ENCODE measurements around the gene CNPY3. TPM values are rescaled to one million over a fixed set of nuclear protein-coding genes. Genes with fewer than 3 reads are reported as not detected.
"Not testable (repeated sequence)": the region's sequence is repeated elsewhere in the genome, so short reads cannot be mapped to it uniquely, and the experiment has no call there.

Gene CNPY3
- total RNA-seq, 1 donor from 2014 or later: 53.1 TPM

DNA sequence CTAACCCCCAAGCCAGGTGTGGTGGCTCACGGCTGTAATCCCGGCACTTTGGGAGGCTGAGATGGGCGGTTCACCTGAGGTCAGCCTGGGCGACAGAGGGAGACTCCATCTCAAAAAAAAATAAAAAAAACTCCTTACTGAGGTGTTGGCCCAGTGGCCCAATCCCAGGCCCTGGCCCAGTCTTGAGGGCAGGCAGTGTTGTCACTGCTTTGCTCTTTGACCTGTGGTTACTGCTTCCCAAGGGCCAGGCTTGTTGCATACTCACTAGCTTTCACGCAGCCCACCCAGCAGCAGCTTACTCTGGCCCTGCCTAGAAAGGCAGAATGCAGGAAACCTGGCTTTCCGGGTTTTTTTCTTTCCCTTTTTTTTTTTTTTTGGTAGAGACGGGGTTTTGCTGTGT, 13.2 kb downstream of the CNPY3 start:
- peaks cover 40% of the 10 kb centered on the region for H3K36me3 Mint-ChIP-seq (ENCODE audit: low read depth)
- intact Hi-C loops (cut with micrococcal nuclease): no loop called here

GRCh38 chr6:42947950-42948349, 18.7 kb downstream of the CNPY3 start:
- no peaks in the 10 kb centered on the region for H3K27me3 Mint-ChIP-seq (ENCODE audit: low read depth)
- H3K27ac Mint-ChIP-seq: no peak overlapping the region
- H3K36me3 Mint-ChIP-seq (ENCODE audit: low read depth): peaks cover 11% of the 10 kb centered on the region
- no peaks in the 10 kb centered on the region for H3K4me1 Mint-ChIP-seq (ENCODE audit: low read depth)
- H3K4me3 Mint-ChIP-seq (ENCODE audit: low read depth): no peak overlapping the region
- H3K9me3 Mint-ChIP-seq: no peaks in the 10 kb centered on the region
- intact Hi-C loops (cut with micrococcal nuclease): no loop called here
- DNase-seq (ENCODE audit: low spot score): no peak

More for the DNA sequence above, 13.2 kb downstream of the CNPY3 start:
- no peak for DNase-seq (ENCODE audit: low spot score)
- no peak overlapping the region for H3K4me3 Mint-ChIP-seq (ENCODE audit: low read depth)
- no peaks in the 10 kb centered on the region for H3K4me1 Mint-ChIP-seq (ENCODE audit: low read depth)
- H3K9me3 Mint-ChIP-seq: no peaks in the 10 kb centered on the region
- H3K27me3 Mint-ChIP-seq (ENCODE audit: low read depth): no peaks in the 10 kb centered on the region
- H3K27ac Mint-ChIP-seq: no peak overlapping the region

- intact Hi-C loops (cut with micrococcal nuclease): no loop called here
- H3K9me3 Mint-ChIP-seq: no peaks in the 10 kb centered on the region
- no peak for DNase-seq (ENCODE audit: low spot score)
- no peak overlapping the region for H3K27ac Mint-ChIP-seq
- no peaks in the 10 kb centered on the region for H3K4me1 Mint-ChIP-seq (ENCODE audit: low read depth)
- peaks cover 3% of the 10 kb centered on the region for H3K36me3 Mint-ChIP-seq (ENCODE audit: low read depth)
- H3K27me3 Mint-ChIP-seq (ENCODE audit: low read depth): no peaks in the 10 kb centered on the region
- no peak overlapping the region for H3K4me3 Mint-ChIP-seq (ENCODE audit: low read depth)
Measured at GRCh38 chr6:42952389-42952788, 23.1 kb downstream of the CNPY3 start.

DNA sequence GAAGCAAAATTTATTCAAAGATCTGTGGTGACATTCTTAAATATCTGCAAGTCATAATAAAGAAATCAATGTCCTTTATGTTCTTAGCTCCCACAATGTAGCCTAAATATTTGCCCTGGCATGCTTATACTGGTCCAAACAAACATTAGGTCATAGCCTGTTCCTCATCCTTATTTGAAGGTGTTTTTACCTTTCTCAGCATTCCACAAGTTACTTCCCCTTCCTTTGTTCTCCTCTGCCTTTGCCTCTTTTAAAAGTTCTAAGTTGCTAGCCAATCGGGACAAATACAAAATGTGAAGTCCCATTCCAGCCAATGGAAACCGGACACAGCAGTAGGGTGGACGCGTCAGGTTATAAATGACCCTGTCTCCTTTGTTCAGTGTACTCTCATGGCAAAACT, 25.1 kb downstream of the CNPY3 start:
- DNase-seq (ENCODE audit: low spot score); H3K4me1 Mint-ChIP-seq (ENCODE audit: low read depth); H3K27ac Mint-ChIP-seq; H3K36me3 Mint-ChIP-seq (ENCODE audit: low read depth); intact Hi-C loops (cut with micrococcal nuclease); H3K9me3 Mint-ChIP-seq; H3K27me3 Mint-ChIP-seq (ENCODE audit: low read depth); H3K4me3 Mint-ChIP-seq (ENCODE audit: low read depth): not testable (repeated sequence)

DNA sequence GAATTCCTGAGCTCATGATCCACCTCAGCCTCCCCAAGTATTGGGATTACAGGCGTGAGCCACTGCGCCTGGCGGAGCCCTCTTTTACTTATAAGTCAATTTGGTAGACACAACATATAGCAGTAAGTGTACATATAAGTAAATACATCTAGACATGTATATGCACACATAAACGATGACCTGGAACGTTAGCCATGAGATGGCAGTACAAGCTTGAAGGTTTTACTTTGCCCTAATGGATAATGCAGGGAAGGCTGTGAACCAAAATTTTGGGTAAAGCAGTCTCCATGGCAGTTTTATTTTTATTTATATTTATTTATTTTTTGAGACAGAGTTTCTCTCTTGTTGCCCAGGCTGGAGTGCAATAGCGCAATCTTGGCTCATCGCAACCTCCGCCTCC, 28.8 kb downstream of the CNPY3 start:
- intact Hi-C loops (cut with micrococcal nuclease): no loop called here
- no peak for DNase-seq (ENCODE audit: low spot score)
- H3K4me3 Mint-ChIP-seq (ENCODE audit: low read depth): no peak overlapping the region

GRCh38 chr6:42959917-42960242, 30.6 kb downstream of the CNPY3 start:
- peaks cover 9% of the 10 kb centered on the region for H3K27me3 Mint-ChIP-seq (ENCODE audit: low read depth)
- intact Hi-C loops (cut with micrococcal nuclease): no loop called here
- DNase-seq (ENCODE audit: low spot score): no peak
- no peak overlapping the region for H3K27ac Mint-ChIP-seq
- H3K36me3 Mint-ChIP-seq (ENCODE audit: low read depth): peaks cover 23% of the 10 kb centered on the region
- H3K4me3 Mint-ChIP-seq (ENCODE audit: low read depth): peak overlapping the region; percentile 26
- peaks cover 10% of the 10 kb centered on the region for H3K4me1 Mint-ChIP-seq (ENCODE audit: low read depth)
- no peaks in the 10 kb centered on the region for H3K9me3 Mint-ChIP-seq

More for the DNA sequence above, 28.8 kb downstream of the CNPY3 start:
- no peak overlapping the region for H3K27ac Mint-ChIP-seq
- H3K9me3 Mint-ChIP-seq: no peaks in the 10 kb centered on the region
- peaks cover 9% of the 10 kb centered on the region for H3K27me3 Mint-ChIP-seq (ENCODE audit: low read depth)
- peaks cover 13% of the 10 kb centered on the region for H3K36me3 Mint-ChIP-seq (ENCODE audit: low read depth)
- H3K4me1 Mint-ChIP-seq (ENCODE audit: low read depth): peaks cover 10% of the 10 kb centered on the region

DNA sequence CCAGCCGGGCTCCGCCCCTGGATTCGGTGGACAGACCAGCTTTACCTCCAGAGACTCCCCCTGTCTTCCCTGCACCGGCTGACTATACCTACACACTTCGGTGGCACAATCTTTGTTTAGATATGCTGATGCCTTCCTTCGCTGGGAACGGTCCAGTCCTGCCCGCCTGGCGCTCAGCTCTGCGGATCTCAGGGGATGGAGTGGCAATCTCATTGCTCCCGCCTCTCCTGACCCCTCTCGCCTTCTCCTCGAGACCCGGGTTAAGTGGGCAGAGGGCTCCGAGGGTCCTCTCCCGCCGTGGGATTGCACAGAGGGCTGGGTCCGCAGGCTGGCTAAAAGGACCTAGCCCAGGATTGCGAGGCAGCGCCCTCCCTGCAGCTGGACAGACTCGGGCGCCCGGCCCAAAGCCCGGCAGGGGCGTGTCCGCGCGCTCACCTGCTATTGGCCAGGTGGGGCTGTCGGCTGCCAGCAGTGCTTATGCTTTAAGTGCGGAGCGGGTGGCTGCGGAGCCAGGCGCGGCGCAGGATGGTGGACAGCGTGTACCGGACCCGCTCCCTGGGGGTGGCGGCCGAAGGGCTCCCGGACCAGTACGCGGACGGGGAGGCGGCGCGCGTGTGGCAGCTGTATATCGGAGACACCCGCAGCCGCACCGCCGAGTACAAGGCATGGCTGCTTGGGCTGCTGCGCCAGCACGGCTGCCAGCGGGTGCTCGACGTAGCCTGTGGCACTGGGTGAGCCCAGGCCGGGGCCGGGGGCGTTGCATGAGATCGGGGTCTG, 31.2 kb downstream of the CNPY3 start, which contains the start of gene GNMT:
GNMT (plus strand) TSS at position 512 of the 777 bp plus-strand sequence; CDS start at position 526, 14 bp downstream.
- peaks cover 23% of the 10 kb centered on the region for H3K36me3 Mint-ChIP-seq (ENCODE audit: low read depth)
- no peak within 1 kb of the TSS for H3K27ac Mint-ChIP-seq
- H3K27me3 Mint-ChIP-seq (ENCODE audit: low read depth): peaks cover 9% of the 10 kb centered on the region
- intact Hi-C loops (cut with micrococcal nuclease): no loop called here
- peak within 1 kb of the TSS; percentile 26 for H3K4me3 Mint-ChIP-seq (ENCODE audit: low read depth)
- H3K4me1 Mint-ChIP-seq (ENCODE audit: low read depth): peaks cover 10% of the 10 kb centered on the region
- DNase-seq (ENCODE audit: low spot score): no peak
- H3K9me3 Mint-ChIP-seq: no peaks in the 10 kb centered on the region

- Mint-ChIP-seq H3K36me3 (ENCODE audit: low read depth) (peaks cover 23% of the 10 kb centered on the region), H3K4me1 (ENCODE audit: low read depth) (peaks cover 10% of the 10 kb centered on the region), H3K27me3 (ENCODE audit: low read depth) (peaks cover 9% of the 10 kb centered on the region), H3K9me3 (no peaks in the 10 kb centered on the region), H3K4me3 (ENCODE audit: low read depth) (no peak overlapping the region), H3K27ac (no peak overlapping the region)
- intact Hi-C loops (cut with micrococcal nuclease): no loop called here
- DNase-seq (ENCODE audit: low spot score): no peak
Measured at GRCh38 chr6:42961020-42961470, 31.8 kb downstream of the CNPY3 start.

- Mint-ChIP-seq H3K4me1 (ENCODE audit: low read depth) (peaks cover 10% of the 10 kb centered on the region), H3K36me3 (ENCODE audit: low read depth) (peaks cover 23% of the 10 kb centered on the region), H3K4me3 (ENCODE audit: low read depth) (no peak overlapping the region), H3K9me3 (no peaks in the 10 kb centered on the region), H3K27ac (no peak overlapping the region), H3K27me3 (ENCODE audit: low read depth) (peaks cover 9% of the 10 kb centered on the region)
- no peak for DNase-seq (ENCODE audit: low spot score)
- intact Hi-C loops (cut with micrococcal nuclease): no loop called here
Measured at GRCh38 chr6:42962096-42962495, 32.8 kb downstream of the CNPY3 start.

DNA sequence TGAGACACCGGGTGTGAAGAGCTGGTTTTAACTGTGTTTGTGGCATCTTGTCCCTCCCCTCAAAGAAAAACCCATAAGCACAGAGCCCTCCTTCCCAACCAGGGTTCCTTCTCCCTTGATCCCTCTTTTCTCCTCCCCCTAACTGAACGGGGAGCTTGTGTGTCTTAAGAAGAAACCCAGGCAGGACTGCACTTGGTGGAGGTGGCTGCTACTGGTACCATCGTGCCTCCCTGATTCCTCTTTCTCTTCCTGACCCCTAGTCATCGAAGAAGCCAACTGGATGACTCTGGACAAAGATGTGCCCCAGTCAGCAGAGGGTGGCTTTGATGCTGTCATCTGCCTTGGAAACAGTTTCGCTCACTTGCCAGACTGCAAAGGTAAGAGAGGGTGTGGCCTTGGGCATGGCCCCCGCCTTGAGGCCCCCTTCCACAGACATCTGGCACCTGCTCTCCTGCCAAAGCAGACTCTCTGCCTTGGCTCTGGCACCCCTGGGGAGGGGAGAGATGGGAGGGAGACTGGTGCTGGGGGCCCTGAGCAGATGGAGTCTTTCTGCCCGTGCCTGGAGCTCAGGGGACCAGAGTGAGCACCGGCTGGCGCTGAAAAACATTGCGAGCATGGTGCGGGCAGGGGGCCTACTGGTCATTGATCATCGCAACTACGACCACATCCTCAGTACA, 33.4 kb downstream of the CNPY3 start:
- no peak overlapping the region for H3K27ac Mint-ChIP-seq
- intact Hi-C loops (cut with micrococcal nuclease): no loop called here
- no peak overlapping the region for H3K4me3 Mint-ChIP-seq (ENCODE audit: low read depth)
- DNase-seq (ENCODE audit: low spot score): no peak
- peaks cover 9% of the 10 kb centered on the region for H3K27me3 Mint-ChIP-seq (ENCODE audit: low read depth)
- no peaks in the 10 kb centered on the region for H3K9me3 Mint-ChIP-seq
- peaks cover 27% of the 10 kb centered on the region for H3K36me3 Mint-ChIP-seq (ENCODE audit: low read depth)
- H3K4me1 Mint-ChIP-seq (ENCODE audit: low read depth): peaks cover 10% of the 10 kb centered on the region

- H3K27me3 Mint-ChIP-seq (ENCODE audit: low read depth): peaks cover 9% of the 10 kb centered on the region
- intact Hi-C loops (cut with micrococcal nuclease): no loop called here
- no peak for DNase-seq (ENCODE audit: low spot score)
- H3K4me1 Mint-ChIP-seq (ENCODE audit: low read depth): peaks cover 10% of the 10 kb centered on the region
- H3K4me3 Mint-ChIP-seq (ENCODE audit: low read depth): no peak overlapping the region
- H3K27ac Mint-ChIP-seq: no peak overlapping the region
- H3K9me3 Mint-ChIP-seq: no peaks in the 10 kb centered on the region
- peaks cover 30% of the 10 kb centered on the region for H3K36me3 Mint-ChIP-seq (ENCODE audit: low read depth)
Measured at GRCh38 chr6:42963179-42963854, 34.0 kb downstream of the CNPY3 start.

DNA sequence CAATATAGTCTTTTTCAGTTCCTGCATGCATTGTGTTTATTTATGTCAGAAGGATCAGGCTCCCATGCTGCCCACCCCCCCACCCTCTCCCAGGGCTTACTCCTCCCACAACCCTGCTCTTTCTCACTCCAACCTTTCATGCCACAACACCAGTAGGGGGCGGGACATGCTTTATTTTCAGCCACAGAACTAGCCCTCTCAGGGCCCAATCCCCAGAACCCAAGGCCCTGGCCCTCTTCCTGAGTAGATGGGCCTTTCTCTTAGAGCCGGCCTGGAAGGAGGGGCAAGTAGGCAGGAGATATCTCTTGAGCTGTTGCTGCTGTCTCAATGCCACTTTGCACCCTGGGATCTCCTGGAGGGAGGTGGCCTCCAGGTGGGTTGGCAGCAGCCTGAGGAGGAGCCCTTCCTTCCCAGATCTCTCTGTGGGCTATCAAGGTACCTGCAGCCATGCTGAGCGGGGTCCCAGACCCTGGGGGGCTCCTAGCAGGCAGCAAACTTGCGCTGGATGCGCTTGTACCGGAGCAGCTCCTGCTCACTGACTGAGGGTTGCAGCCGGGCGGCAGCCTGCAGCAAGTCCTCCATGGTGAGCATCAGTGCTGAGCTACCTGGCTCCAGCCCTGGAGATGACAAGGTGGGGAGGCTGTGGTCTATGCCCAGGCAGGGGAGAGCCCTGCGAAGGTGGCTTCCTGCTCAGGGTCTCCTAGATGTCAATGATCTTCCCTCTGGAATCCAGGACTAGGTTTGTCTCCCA, 34.8 kb downstream of the CNPY3 start:
- Mint-ChIP-seq H3K4me3 (ENCODE audit: low read depth) (no peak overlapping the region), H3K27me3 (ENCODE audit: low read depth) (peaks cover 9% of the 10 kb centered on the region), H3K36me3 (ENCODE audit: low read depth) (peaks cover 30% of the 10 kb centered on the region), H3K9me3 (no peaks in the 10 kb centered on the region), H3K27ac (no peak overlapping the region), H3K4me1 (ENCODE audit: low read depth) (peaks cover 10% of the 10 kb centered on the region)
- no peak for DNase-seq (ENCODE audit: low spot score)
- intact Hi-C loops (cut with micrococcal nuclease): no loop called here
